ENCODE results near the gene AOPEP.

AOPEP gene

GRCh38 chr9:95082401-95083084, 356.0 kb downstream of the AOPEP start:
- Histone ChIP-seq H3F3A (ENCODE audit: control insufficient read depth, insufficient read depth) (no peaks in the 10 kb centered on the region), H3K36me3 (ENCODE audit: control insufficient read depth, low read length) (no peaks in the 10 kb centered on the region), H4K20me1 (ENCODE audit: control insufficient read depth, insufficient read depth, low read depth, low read length) (no peaks in the 10 kb centered on the region), H3K27me3 (ENCODE audit: control insufficient read depth, low read length) (no peaks in the 10 kb centered on the region), H3K79me2 (ENCODE audit: control insufficient read depth, low read length) (no peaks in the 10 kb centered on the region), H3K4me3 (ENCODE audit: low read length) (no peak overlapping the region), H3K9me3 (ENCODE audit: control insufficient read depth, insufficient read depth, low read length) (no peaks in the 10 kb centered on the region), H3K27ac (ENCODE audit: low read depth, low read length) (no peak overlapping the region), H3K4me1 (ENCODE audit: control insufficient read depth, low read length) (no peaks in the 10 kb centered on the region), H3K9me2 (replicated peaks; ENCODE audit: control insufficient read depth, low read length) (no peaks in the 10 kb centered on the region), H3K4me2 (ENCODE audit: low read length) (no peak overlapping the region)
- TF ChIP-seq, protein P1, sequence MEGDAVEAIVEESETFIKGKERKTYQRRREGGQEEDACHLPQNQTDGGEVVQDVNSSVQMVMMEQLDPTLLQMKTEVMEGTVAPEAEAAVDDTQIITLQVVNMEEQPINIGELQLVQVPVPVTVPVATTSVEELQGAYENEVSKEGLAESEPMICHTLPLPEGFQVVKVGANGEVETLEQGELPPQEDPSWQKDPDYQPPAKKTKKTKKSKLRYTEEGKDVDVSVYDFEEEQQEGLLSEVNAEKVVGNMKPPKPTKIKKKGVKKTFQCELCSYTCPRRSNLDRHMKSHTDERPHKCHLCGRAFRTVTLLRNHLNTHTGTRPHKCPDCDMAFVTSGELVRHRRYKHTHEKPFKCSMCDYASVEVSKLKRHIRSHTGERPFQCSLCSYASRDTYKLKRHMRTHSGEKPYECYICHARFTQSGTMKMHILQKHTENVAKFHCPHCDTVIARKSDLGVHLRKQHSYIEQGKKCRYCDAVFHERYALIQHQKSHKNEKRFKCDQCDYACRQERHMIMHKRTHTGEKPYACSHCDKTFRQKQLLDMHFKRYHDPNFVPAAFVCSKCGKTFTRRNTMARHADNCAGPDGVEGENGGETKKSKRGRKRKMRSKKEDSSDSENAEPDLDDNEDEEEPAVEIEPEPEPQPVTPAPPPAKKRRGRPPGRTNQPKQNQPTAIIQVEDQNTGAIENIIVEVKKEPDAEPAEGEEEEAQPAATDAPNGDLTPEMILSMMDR (IDR thresholded peaks at IDR 0.05; ENCODE audit: low read depth, low read length, poor library complexity, severe bottlenecking): no peak
- TF ChIP-seq EZH2phosphoT487 (IDR thresholded peaks at IDR 0.05; ENCODE audit: borderline replicate concordance, low read length): no peak

GRCh38 chr9:95083086-95083768, 356.7 kb downstream of the AOPEP start:
- H4K20me1 ChIP-seq (ENCODE audit: control insufficient read depth, insufficient read depth, low read depth, low read length): no peaks in the 10 kb centered on the region
- no peak overlapping the region for H3K4me3 ChIP-seq (ENCODE audit: low read length)
- no peaks in the 10 kb centered on the region for H3K27me3 ChIP-seq (ENCODE audit: control insufficient read depth, low read length)
- no peaks in the 10 kb centered on the region for H3K79me2 ChIP-seq (ENCODE audit: control insufficient read depth, low read length)
- no peaks in the 10 kb centered on the region for H3F3A ChIP-seq (ENCODE audit: control insufficient read depth, insufficient read depth)
- H3K4me2 ChIP-seq (ENCODE audit: low read length): no peak overlapping the region
- no peak for TF ChIP-seq EZH2phosphoT487 (IDR thresholded peaks at IDR 0.05; ENCODE audit: borderline replicate concordance, low read length)
- no peak overlapping the region for H3K27ac ChIP-seq (ENCODE audit: low read depth, low read length)
- H3K9me3 ChIP-seq (ENCODE audit: control insufficient read depth, insufficient read depth, low read length): no peaks in the 10 kb centered on the region
- H3K36me3 ChIP-seq (ENCODE audit: control insufficient read depth, low read length): no peaks in the 10 kb centered on the region
- no peaks in the 10 kb centered on the region for H3K4me1 ChIP-seq (ENCODE audit: control insufficient read depth, low read length)
- H3K9me2 ChIP-seq (replicated peaks; ENCODE audit: control insufficient read depth, low read length): no peaks in the 10 kb centered on the region

DNA sequence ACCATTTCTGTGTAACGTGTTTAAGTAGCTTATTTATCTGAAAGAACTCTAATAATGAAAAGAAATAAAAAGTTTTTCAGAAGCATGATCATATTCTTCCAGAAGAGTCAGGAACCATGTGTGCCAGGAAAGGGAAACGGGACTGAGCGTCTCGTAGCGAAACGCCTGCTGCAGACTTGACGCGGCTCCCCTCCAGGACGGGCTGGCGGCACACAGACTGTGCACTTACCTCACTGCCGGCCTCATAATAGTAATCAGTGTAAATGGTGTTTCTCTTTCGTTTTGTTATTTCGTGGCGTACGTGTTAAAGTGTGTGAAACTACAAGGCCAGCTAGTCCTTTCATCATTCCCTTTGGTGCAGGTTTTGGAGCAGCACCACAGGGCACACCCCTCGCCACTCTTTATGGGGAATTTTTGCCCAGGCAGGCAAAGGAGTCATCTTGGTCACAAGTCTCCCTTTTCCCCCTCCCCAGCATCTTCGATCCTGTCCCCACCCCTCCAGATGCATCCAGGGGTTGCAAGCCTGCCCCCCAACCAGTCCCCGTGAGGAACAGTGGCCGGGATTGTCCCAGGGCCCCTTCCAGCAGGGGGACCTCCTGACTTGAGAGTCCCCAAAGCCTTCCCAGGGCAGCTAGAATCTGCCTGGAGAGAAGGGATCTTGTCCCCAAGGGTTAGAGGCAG, 357.9 kb downstream of the AOPEP start:
- no peaks in the 10 kb centered on the region for H3K4me1 ChIP-seq (ENCODE audit: control insufficient read depth, low read length)
- H3F3A ChIP-seq (ENCODE audit: control insufficient read depth, insufficient read depth): no peaks in the 10 kb centered on the region
- H3K79me2 ChIP-seq (ENCODE audit: control insufficient read depth, low read length): no peaks in the 10 kb centered on the region
- no peak overlapping the region for H3K4me3 ChIP-seq (ENCODE audit: low read length)
- no peak overlapping the region for H3K27ac ChIP-seq (ENCODE audit: low read depth, low read length)
- no peaks in the 10 kb centered on the region for H3K27me3 ChIP-seq (ENCODE audit: control insufficient read depth, low read length)
- no peak overlapping the region for H3K4me2 ChIP-seq (ENCODE audit: low read length)
- TF ChIP-seq, protein P1 (IDR thresholded peaks at IDR 0.05; ENCODE audit: low read depth, low read length, poor library complexity, severe bottlenecking): no peak
- TF ChIP-seq EZH2phosphoT487 (IDR thresholded peaks at IDR 0.05; ENCODE audit: borderline replicate concordance, low read length): no peak
- H3K36me3 ChIP-seq (ENCODE audit: control insufficient read depth, low read length): no peaks in the 10 kb centered on the region
- H3K9me3 ChIP-seq (ENCODE audit: control insufficient read depth, insufficient read depth, low read length): no peaks in the 10 kb centered on the region
- no peaks in the 10 kb centered on the region for H4K20me1 ChIP-seq (ENCODE audit: control insufficient read depth, insufficient read depth, low read depth, low read length)
- H3K9me2 ChIP-seq (replicated peaks; ENCODE audit: control insufficient read depth, low read length): no peaks in the 10 kb centered on the region

Data from DOHH2 (cell line).